Body of pancreas (tissue), 4 donors: ENCODE data around the gene RBMY1A1. TPM values are rescaled to one million over a fixed set of nuclear protein-coding genes. Genes with fewer than 3 reads are reported as not detected.
"Not testable (repeated sequence)": the region's sequence is repeated elsewhere in the genome, so short reads cannot be mapped to it uniquely, and the experiment has no call there.

ENCODE experiments used
- ATAC-seq: fragments of 150-250 bp; one replicate; pipeline ENCODE4 v1.9.1; 2016
- DNase-seq, 4 donors: peaks; one replicate each; pipeline ENCODE4 v3.0.0-alpha.2; 2019
- H3K27ac ChIP-seq, 4 donors: fragments of 200-600 bp; sonication (generic); 1 replicate in 3 of 4; 2 replicates in 1 of 4; pipeline versions ENCODE4 v1.5.1 to v1.6.1; 2016 to 2019; ENCODE audit warnings: mild to moderate bottlenecking in 1 of 4, mixed read lengths in 1 of 4, moderate library complexity in 1 of 4
- H3K27me3 ChIP-seq, 2 donors: fragments of 200-600 bp; sonication (generic); one replicate each; pipeline ENCODE4 v1.6.0; 2016; ENCODE audit warnings: mild to moderate bottlenecking in 1 of 2
- H3K36me3 ChIP-seq, 2 donors: fragments of 200-600 bp; sonication (generic); replicated peaks in 1 of 2; 2 replicates each; pipeline ENCODE4 v1.5.1; 2016; ENCODE audit warnings: low read depth in 2 of 2; ENCODE audit not compliant: insufficient read depth in 1 of 2
- H3K4me1 ChIP-seq: fragments of 200-600 bp; sonication (generic); one replicate; pipeline ENCODE4 v1.6.0; 2016
- H3K4me3 ChIP-seq, 2 donors: fragments of 200-600 bp; sonication (generic); 1 replicate in 1 of 2; 2 replicates in 1 of 2; pipeline ENCODE4 v1.5.1; 2016 to 2019
- H3K9me3 ChIP-seq, 3 donors: fragments of 200-600 bp; sonication (generic); 1 replicate in 2 of 3; 2 replicates in 1 of 3; pipeline ENCODE4 v1.5.1; 2016
- POLR2A ChIP-seq, 3 donors: fragments of 450-650 bp; IDR thresholded peaks; one replicate each; pipeline ENCODE4 v1.6.1; 2016; ENCODE audit warnings: antibody characterized with exemption in 3 of 3, mild to moderate bottlenecking in 2 of 3
- WGBS, 2 donors: methylation state at CpG; one replicate each; pipeline ENCODE4 v1.1.5; 2017; 5-methylcytosine and 5-hydroxymethylcytosine counted together
- intact Hi-C: fragments of 100-400 bp; cut with DNase I; formaldehyde crosslinking; loops from one replicate; pipeline ENCODE4 v1.15.1; 2023
- total RNA-seq, 2 donors: library from RNA; depleted of rRNA; stranded (reverse); fragments of >200 nt; gene quantifications; one replicate each; pipeline ENCODE4 v1.1.0, GENCODE V29; 2016
- TF ChIP-seq, protein P1 (sequence below), 7 experiments: fragments of 450-650 bp in 4 of 7; fragments of 200-600 bp in 3 of 7; sonication (generic) in 3 of 7; IDR thresholded peaks; one replicate each; pipeline ENCODE4 v1.5.1; 2016 to 2019; ENCODE audit warnings: antibody characterized with exemption in 7 of 7

The RBMY1A1 gene
- not detected for total RNA-seq

DNA sequence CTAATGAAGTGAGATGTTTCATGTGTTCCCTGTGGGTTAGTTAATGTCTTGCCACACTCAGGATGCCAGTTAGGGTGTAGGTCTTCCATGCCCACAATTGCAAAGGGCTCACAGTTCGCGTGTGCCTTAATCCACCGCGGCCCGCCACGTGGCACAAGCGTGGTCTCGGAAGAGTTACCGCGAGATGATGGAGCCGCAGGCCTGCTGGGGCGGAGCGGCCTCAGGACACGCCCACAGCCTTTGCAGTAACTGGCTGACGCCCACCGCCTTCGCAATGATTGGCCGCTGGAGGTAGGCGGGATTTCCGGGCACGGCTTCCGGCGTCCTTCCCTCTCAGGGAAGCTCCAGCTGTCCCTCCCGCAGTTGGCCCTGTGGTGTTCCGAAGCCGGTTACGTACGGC lies at the start of gene RBMY1A1:
TSS of gene RBMY1A1 (plus strand) at position 301 of the 400 bp plus-strand sequence. CDS start 2,013 bp downstream, outside the sequence.
- ATAC-seq, H3K36me3 ChIP-seq, DNase-seq, H3K9me3 ChIP-seq, H3K27me3 ChIP-seq, H3K4me3 ChIP-seq, intact Hi-C loops, H3K4me1 ChIP-seq, H3K27ac ChIP-seq: not testable (repeated sequence)
- no CpG with 5 or more reads among the region's 28 CpGs for WGBS, 2 donors

DNA sequence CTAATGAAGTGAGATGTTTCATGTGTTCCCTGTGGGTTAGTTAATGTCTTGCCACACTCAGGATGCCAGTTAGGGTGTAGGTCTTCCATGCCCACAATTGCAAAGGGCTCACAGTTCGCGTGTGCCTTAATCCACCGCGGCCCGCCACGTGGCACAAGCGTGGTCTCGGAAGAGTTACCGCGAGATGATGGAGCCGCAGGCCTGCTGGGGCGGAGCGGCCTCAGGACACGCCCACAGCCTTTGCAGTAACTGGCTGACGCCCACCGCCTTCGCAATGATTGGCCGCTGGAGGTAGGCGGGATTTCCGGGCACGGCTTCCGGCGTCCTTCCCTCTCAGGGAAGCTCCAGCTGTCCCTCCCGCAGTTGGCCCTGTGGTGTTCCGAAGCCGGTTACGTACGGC lies 23.6 kb upstream of the RBMY1A1 start, which contains the start of gene RBMY1B:
TSS of gene RBMY1B (plus strand) at position 301 of the 400 bp plus-strand sequence. CDS start 2,013 bp downstream, outside the sequence.
- DNase-seq, ATAC-seq, H3K9me3 ChIP-seq, H3K4me1 ChIP-seq, H3K27me3 ChIP-seq, H3K27ac ChIP-seq, intact Hi-C loops, H3K4me3 ChIP-seq, H3K36me3 ChIP-seq: not testable (repeated sequence)
- no CpG with 5 or more reads among the region's 28 CpGs for WGBS, 2 donors

DNA sequence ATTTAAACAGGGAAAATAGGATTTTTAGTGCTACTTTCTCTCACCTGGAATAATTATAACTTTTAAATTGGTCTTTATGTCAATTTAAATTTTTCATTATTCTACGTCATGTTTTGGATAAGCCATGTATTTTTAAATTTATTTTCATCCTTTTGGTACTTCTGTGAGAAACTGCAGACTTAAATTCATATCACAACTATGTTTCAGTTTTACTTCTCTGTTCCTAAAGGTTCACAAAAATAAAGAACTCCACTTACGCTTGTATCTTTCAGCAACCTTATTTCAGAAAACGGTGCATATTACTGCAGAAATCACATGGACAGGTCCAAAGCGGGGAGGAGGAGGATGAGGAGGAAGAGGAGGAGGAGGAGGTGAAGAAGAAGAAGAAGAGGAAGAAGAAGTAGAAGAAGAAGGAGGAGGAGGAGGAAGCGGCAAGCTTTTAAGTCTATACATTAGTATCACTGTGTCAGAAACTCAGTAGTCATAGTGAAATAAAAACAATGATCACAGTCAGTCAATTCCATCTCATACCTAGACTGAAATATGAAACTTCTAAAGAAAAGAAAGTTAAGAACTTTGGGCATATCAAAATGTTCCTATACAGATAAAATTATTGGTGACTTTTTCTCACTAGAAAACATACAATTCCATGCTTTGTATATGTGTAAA lies 24.8 kb downstream of the RBMY1A1 start:
- ATAC-seq, H3K4me3 ChIP-seq, H3K27ac ChIP-seq, H3K27me3 ChIP-seq, H3K4me1 ChIP-seq, H3K36me3 ChIP-seq, intact Hi-C loops, H3K9me3 ChIP-seq, DNase-seq: not testable (repeated sequence)
- WGBS, 2 donors = no CpG with 5 or more reads among the region's 5 CpGs

DNA sequence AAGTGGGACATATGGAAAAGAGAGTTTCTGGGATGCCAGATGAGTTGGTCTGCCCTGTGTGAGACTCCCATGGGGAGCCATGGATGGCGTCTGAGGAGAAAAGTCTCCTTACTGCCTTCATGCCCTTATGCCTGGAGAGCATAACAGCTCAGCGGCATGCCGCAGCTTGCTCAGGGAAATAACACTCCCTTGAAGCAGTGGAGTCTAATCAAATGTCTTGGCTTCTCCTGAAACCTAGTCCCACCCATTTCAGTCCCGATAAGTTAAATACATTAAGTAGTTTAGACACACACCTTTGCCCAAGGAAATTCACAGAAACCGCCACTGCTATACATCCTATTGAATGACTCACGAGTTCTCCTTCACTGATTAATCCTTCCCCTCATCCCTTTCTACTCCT lies 50.8 kb downstream of the RBMY1A1 start:
- ATAC-seq = no peak
- H3K27ac ChIP-seq = no peak overlapping the region
- no peaks in the 10 kb centered on the region for H3K27me3 ChIP-seq
- no peak for DNase-seq
- no peak overlapping the region for H3K4me3 ChIP-seq
- no peaks in the 10 kb centered on the region for H3K36me3 ChIP-seq
- 60 to 68% methylated on average over 5 to 6 of the region's 6 CpGs for WGBS, 2 donors
- intact Hi-C loops = no loop called here
- H3K4me1 ChIP-seq = no peaks in the 10 kb centered on the region
- H3K9me3 ChIP-seq = no peaks in the 10 kb centered on the region
- TF ChIP-seq, protein P1, sequence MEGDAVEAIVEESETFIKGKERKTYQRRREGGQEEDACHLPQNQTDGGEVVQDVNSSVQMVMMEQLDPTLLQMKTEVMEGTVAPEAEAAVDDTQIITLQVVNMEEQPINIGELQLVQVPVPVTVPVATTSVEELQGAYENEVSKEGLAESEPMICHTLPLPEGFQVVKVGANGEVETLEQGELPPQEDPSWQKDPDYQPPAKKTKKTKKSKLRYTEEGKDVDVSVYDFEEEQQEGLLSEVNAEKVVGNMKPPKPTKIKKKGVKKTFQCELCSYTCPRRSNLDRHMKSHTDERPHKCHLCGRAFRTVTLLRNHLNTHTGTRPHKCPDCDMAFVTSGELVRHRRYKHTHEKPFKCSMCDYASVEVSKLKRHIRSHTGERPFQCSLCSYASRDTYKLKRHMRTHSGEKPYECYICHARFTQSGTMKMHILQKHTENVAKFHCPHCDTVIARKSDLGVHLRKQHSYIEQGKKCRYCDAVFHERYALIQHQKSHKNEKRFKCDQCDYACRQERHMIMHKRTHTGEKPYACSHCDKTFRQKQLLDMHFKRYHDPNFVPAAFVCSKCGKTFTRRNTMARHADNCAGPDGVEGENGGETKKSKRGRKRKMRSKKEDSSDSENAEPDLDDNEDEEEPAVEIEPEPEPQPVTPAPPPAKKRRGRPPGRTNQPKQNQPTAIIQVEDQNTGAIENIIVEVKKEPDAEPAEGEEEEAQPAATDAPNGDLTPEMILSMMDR (IDR thresholded peaks at IDR 0.05) = no peak
- no peak for TF ChIP-seq POLR2A (IDR thresholded peaks at IDR 0.05)

DNA sequence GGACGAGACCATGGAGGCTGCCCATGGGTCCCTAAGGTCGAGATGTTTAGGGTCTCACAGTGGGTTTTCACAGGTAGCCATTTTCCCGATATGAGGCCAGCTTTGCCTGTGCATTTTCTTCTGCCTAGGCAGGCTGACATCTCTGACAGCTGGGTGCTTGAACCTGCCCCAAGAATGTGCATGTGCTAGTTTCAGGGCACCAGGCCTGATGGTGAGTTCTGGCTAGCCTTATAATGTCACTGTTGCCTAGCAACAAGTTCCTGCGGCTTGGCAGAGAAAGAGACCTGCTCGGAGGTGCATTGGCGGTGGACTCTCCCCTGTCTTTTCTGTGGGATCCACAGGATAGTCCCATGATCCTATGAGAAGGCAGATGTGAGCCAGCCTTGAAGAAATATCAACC lies 51.8 kb downstream of the RBMY1A1 start:
- ATAC-seq, intact Hi-C loops, DNase-seq, H3K9me3 ChIP-seq, H3K4me1 ChIP-seq, H3K4me3 ChIP-seq, H3K27ac ChIP-seq, H3K27me3 ChIP-seq, H3K36me3 ChIP-seq: not testable (repeated sequence)
- WGBS, 2 donors = 61% methylated on average over 4 of the region's 6 CpGs; no CpG with 5 or more reads in 1 of the 2 donors

DNA sequence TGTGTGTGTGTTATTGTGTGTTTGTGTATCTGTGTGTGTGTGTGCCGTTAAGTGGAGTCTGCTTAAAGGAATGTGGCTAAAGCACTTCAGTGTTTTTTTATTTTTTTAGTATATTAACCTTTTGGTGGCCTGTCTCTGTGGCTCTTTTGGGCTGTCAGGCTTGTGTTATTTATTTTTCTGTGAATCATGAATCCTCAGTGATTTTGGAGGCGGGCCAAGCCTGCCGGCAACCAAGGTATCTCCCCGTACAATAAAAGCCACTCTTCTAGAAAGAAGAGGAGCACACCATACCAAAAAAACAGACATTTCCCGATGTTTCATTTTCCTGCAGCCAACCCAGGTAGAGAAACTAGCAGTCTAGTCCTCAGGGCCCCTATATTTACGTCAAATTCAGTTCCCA lies 57.4 kb downstream of the RBMY1A1 start:
- no peak overlapping the region for H3K27ac ChIP-seq
- no peak overlapping the region for H3K4me3 ChIP-seq
- no peaks in the 10 kb centered on the region for H3K4me1 ChIP-seq
- no peaks in the 10 kb centered on the region for H3K36me3 ChIP-seq
- ATAC-seq = no peak
- intact Hi-C loops = no loop called here
- no peaks in the 10 kb centered on the region for H3K27me3 ChIP-seq
- 36 to 40% methylated on average over 6 of the region's 6 CpGs for WGBS, 2 donors
- no peaks in the 10 kb centered on the region for H3K9me3 ChIP-seq
- DNase-seq = no peak
- no peak for TF ChIP-seq POLR2A (IDR thresholded peaks at IDR 0.05)
- TF ChIP-seq, protein P1 (IDR thresholded peaks at IDR 0.05) = no peak

DNA sequence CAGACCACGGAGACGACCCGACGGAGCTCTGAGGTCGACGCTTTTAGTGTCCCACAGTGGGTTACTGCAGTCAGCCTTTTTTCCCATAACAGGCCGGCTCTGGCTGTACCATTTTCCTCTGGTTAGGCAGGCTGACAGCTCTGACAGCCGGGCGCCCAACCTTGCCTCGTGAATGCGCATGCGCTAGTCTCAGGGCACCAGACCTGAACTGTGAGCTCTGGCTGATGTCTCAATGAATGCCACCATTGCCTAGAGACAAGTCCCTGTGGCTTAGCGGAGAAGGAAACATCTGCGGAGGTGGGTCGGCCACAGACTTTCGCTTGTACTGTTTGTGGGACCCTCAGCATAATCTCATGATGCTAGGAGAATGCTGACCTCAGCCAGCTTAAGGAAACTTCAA lies 61.6 kb downstream of the RBMY1A1 start:
- ATAC-seq, H3K4me1 ChIP-seq, DNase-seq, H3K27me3 ChIP-seq, intact Hi-C loops, H3K9me3 ChIP-seq, H3K36me3 ChIP-seq, H3K4me3 ChIP-seq, H3K27ac ChIP-seq: not testable (repeated sequence)
- 76 to 80% methylated on average over 6 to 10 of the region's 16 CpGs for WGBS, 2 donors

Other genes with a start within 250 kb of the RBMY1A1 start
- not detected for gene RBMY1B, start 23.5 kb upstream of the RBMY1A1 start, total RNA-seq